OCI-LY1 (cell line): ENCODE measurements around the gene EIF5.

Experiments used
- CTCF ChIP-seq: fragments of 200-600 bp; sonication (generic), shearing (Covaris generic); IDR thresholded peaks from 2 replicates; pipeline ENCODE4 v1.5.1; 2017; ENCODE audit warnings: mild to moderate bottlenecking, antibody characterized with exemption, low read length, moderate library complexity, mixed read lengths
- EZH2 ChIP-seq: fragments of 200-600 bp; sonication (generic), shearing (Covaris generic); IDR thresholded peaks from 2 replicates; pipeline ENCODE4 v1.8.0; 2017; ENCODE audit warnings: borderline replicate concordance, mixed run types, mild to moderate bottlenecking, antibody characterized with exemption, low read length, moderate library complexity, mixed read lengths

- TF ChIP-seq CTCF (no peak), EZH2 (no peak)
These were observed 21.9 kb upstream of the EIF5 start for GRCh38 chr14:103312006-103312635.
